Prostate gland (tissue), 2 donors: Measurements from ENCODE around the gene TTBK2. TPM values are rescaled to one million over a fixed set of nuclear protein-coding genes. Genes with fewer than 3 reads are reported as not detected.

Source experiments
- DNase-seq: peaks from one replicate; pipeline ENCODE4 v3.0.0-alpha.2; 2019; ENCODE audit warnings: low spot score
- H3K27ac ChIP-seq, 2 donors: fragments of 200-600 bp; sonication (generic); 2 replicates each; pipeline ENCODE4 v1.5.1; 2017 to 2019
- H3K27me3 ChIP-seq: fragments of 200-600 bp; sonication (generic); replicated peaks from 2 replicates; pipeline ENCODE4 v1.5.1; 2019; ENCODE audit not compliant: insufficient read depth
- H3K36me3 ChIP-seq, 2 donors: fragments of 200-600 bp; sonication (generic); 1 replicate in 1 of 2; 2 replicates in 1 of 2; pipeline versions ENCODE4 v1.5.1 to v1.8.1; 2017 to 2019
- H3K4me1 ChIP-seq: fragments of 200-600 bp; sonication (generic); replicated peaks from 2 replicates; pipeline ENCODE4 v1.5.1; 2019
- H3K4me3 ChIP-seq, 2 donors: fragments of 200-600 bp; sonication (generic); 2 replicates each; pipeline ENCODE4 v1.5.1; 2017 to 2019
- H3K9me3 ChIP-seq: fragments of 200-600 bp; sonication (generic); 2 replicates; pipeline ENCODE4 v1.5.1; 2017
- POLR2A ChIP-seq: fragments of 450-650 bp; IDR thresholded peaks from one replicate; pipeline ENCODE4 v1.6.1; 2016; ENCODE audit warnings: antibody characterized with exemption, mild to moderate bottlenecking
- POLR2AphosphoS5 ChIP-seq: sonication (generic); formaldehyde crosslinking; IDR thresholded peaks from one replicate; pipeline ENCODE4 v1.6.1; 2017; ENCODE audit warnings: antibody characterized with exemption
- WGBS: methylation state at CpG from one replicate; pipeline ENCODE4 v1.1.5; 2018; 5-methylcytosine and 5-hydroxymethylcytosine counted together
- intact Hi-C: fragments of 100-400 bp; cut with DNase I; formaldehyde crosslinking; loops from one replicate; pipeline ENCODE4 v1.14.2; 2022
- total RNA-seq, 2 donors: library from RNA; depleted of rRNA; stranded (reverse); fragments of >200 nt; gene quantifications; one replicate each; pipeline ENCODE4 v1.1.0, GENCODE V29; 2016
- TF ChIP-seq, protein P1 (sequence below), 4 experiments: fragments of 200-600 bp in 2 of 4; fragments of 450-650 bp in 2 of 4; sonication (generic) in 2 of 4; IDR thresholded peaks; 1 replicate in 3 of 4; 2 replicates in 1 of 4; pipeline ENCODE4 v1.5.1; 2016 to 2019; ENCODE audit warnings: antibody characterized with exemption in 4 of 4, mild to moderate bottlenecking in 2 of 4, moderate library complexity in 2 of 4

TTBK2 gene
- total RNA-seq, 2 donors from 2014 or later, result 20.4 to 30.3 TPM

DNA sequence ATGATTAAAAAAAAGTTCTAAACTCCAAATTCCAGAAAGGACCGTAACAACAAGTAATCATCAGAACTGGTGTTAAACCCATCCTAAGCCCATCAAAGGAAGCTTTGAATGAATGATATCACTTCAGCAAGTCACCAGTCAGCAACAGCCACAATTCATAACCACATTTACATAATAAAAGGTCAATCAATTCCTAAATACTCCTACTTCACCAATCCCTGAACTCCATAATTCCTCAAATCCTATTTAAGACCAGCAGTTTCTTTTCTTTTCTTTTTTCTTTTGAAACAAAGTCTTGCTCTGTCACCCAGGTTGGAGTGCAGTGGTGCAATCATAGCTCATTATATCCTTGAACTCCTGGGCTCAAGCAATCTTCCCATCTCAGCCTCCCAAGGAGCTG lies 40.5 kb downstream of the TTBK2 start:
- 97% methylated on average over 1 of the region's 1 CpG for whole genome bisulfite sequencing
- H3K9me3 ChIP-seq, result no peaks in the 10 kb centered on the region

DNA sequence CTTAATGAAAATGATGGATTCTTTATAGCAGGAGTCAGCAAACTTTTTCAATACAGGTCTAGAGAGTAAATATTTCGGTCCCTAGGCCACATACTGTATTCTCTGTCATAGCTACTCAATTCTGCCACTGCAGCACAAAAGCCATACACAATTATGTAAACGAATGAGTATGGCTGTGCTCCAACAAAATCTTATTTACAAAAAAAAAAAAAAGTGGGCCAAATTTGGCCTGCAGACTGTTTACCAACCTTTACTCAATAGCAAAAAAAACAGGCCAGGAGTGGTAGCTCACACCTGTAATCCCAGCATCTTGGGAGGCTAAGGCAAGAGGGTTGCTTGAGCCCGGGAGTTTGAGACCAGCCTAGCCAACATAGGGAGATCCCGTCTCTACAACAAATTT lies 41.1 kb downstream of the TTBK2 start:
- Histone ChIP-seq H3K4me1 (no peaks in the 10 kb centered on the region), H3K27me3 (no peaks in the 10 kb centered on the region), H3K9me3 (no peaks in the 10 kb centered on the region), H3K36me3 (no peaks in the 10 kb centered on the region), H3K27ac (no peak overlapping the region), H3K4me3 (no peak overlapping the region)
- TF ChIP-seq POLR2AphosphoS5 (no peak), POLR2A (no peak)
- TF ChIP-seq, protein P1, sequence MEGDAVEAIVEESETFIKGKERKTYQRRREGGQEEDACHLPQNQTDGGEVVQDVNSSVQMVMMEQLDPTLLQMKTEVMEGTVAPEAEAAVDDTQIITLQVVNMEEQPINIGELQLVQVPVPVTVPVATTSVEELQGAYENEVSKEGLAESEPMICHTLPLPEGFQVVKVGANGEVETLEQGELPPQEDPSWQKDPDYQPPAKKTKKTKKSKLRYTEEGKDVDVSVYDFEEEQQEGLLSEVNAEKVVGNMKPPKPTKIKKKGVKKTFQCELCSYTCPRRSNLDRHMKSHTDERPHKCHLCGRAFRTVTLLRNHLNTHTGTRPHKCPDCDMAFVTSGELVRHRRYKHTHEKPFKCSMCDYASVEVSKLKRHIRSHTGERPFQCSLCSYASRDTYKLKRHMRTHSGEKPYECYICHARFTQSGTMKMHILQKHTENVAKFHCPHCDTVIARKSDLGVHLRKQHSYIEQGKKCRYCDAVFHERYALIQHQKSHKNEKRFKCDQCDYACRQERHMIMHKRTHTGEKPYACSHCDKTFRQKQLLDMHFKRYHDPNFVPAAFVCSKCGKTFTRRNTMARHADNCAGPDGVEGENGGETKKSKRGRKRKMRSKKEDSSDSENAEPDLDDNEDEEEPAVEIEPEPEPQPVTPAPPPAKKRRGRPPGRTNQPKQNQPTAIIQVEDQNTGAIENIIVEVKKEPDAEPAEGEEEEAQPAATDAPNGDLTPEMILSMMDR (IDR thresholded peaks at IDR 0.05), result no peak
- 66% methylated on average over 4 of the region's 4 CpGs for whole genome bisulfite sequencing
- intact Hi-C loops, result no loop called here
- no peak for DNase-seq

More for the DNA sequence above, 40.5 kb downstream of the TTBK2 start:
- Histone ChIP-seq H3K4me1 (no peaks in the 10 kb centered on the region), H3K36me3 (no peaks in the 10 kb centered on the region), H3K27ac (no peak overlapping the region), H3K4me3 (no peak overlapping the region), H3K27me3 (no peaks in the 10 kb centered on the region)
- no peak for DNase-seq
- intact Hi-C loops, result no loop called here
- TF ChIP-seq, protein P1 (IDR thresholded peaks at IDR 0.05), result no peak
- TF ChIP-seq POLR2A, result no peak
- no peak for TF ChIP-seq POLR2AphosphoS5

DNA sequence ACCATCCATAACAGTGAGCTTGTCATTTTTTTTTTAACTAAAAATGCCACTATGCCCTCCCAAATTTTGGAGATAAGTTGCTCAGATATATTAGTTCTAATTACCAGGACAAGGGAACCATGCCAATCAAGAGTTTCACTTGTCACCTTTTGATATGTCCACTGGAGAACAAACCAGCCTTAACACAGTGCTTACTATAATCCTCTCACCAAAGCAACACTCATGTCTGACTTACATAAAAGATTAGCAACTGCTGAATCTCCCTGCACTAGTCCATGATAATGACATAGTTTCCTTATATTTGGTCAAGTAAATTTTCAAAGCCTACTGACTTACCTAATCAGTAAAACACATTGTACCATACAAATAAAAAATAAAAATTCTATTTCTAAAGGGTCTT lies 44.4 kb downstream of the TTBK2 start:
- H3K36me3 ChIP-seq, result no peaks in the 10 kb centered on the region
- DNase-seq, result no peak

DNA sequence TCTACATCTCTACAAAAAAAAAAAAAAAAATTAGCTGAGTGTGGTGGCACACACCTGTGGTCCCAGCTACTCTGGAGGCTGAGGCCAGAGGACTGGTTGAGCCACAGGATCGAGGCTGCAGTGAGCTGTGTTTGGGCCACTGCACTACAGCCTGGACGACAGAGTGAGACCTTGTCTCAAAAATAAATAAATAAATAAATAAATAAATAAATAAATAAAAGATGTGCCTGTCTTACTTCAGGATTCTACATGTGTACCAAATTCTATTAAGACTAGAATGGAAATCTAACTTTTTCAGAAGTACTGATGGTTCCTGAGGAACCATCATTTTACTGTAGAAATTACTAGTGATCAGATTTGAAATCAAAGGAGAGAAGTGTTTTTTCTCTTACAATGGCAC lies 51.9 kb downstream of the TTBK2 start:
- 98% methylated on average over 2 of the region's 2 CpGs for WGBS
- intact Hi-C loops, result no loop called here

More for the DNA sequence above, 44.4 kb downstream of the TTBK2 start:
- H3K27ac ChIP-seq, result no peak overlapping the region
- no peak for TF ChIP-seq POLR2A
- TF ChIP-seq, protein P1 (IDR thresholded peaks at IDR 0.05), result no peak
- TF ChIP-seq POLR2AphosphoS5, result no peak
- no peaks in the 10 kb centered on the region for H3K4me1 ChIP-seq
- no peaks in the 10 kb centered on the region for H3K9me3 ChIP-seq
- intact Hi-C loops, result no loop called here
- H3K4me3 ChIP-seq, result no peak overlapping the region
- H3K27me3 ChIP-seq, result no peaks in the 10 kb centered on the region

DNA sequence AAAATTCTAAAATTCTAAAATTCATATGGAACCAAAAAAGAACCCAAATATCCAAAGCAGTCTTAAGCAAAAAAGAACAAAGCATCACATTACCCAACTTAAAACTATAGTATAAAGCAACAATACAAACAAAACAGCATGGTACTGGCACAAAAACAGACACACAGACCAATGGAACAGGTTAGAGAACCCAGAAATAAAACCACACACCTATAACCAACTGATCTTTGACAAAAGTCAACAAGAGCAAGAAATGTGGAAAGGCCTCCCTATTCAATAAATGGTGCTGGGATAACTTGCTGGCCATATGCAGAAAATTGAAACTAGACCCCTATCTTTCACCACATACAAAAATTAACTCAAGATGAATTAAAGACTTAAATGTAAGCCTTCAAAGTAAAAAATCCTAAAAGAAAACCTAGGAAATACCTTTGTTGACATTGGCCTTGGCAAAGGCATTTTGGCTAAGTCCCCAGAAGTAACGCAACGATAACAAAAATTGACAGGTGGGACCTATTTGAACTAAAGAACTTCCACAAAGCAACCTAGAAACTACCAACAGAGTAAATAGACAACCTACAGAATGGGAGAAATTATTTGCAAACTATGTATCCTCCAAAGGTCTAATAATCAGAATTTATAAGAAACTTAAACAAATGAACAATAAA lies 56.9 kb downstream of the TTBK2 start:
- Histone ChIP-seq H3K4me1 (no peaks in the 10 kb centered on the region), H3K9me3 (no peaks in the 10 kb centered on the region), H3K27me3 (no peaks in the 10 kb centered on the region), H3K36me3 (no peaks in the 10 kb centered on the region), H3K4me3 (no peak overlapping the region), H3K27ac (peak overlapping the region; percentile 34 to 57)
- peak; percentile 37 for DNase-seq
- intact Hi-C loops, result no loop called here
- peak; percentile 50 for TF ChIP-seq POLR2AphosphoS5
- TF ChIP-seq POLR2A, result no peak
- WGBS, result 29% methylated on average over 2 of the region's 2 CpGs

More for the DNA sequence above, 51.9 kb downstream of the TTBK2 start:
- Histone ChIP-seq H3K9me3 (no peaks in the 10 kb centered on the region), H3K4me3 (no peak overlapping the region), H3K27ac (no peak overlapping the region), H3K36me3 (no peaks in the 10 kb centered on the region), H3K4me1 (no peaks in the 10 kb centered on the region), H3K27me3 (no peaks in the 10 kb centered on the region)
- no peak for TF ChIP-seq POLR2A
- DNase-seq, result no peak
